IMR-90 (cell line): ENCODE results near the gene FAT2. TPM values are rescaled to one million over a fixed set of nuclear protein-coding genes. Genes with fewer than 3 reads are reported as not detected.

ENCODE experiments used
- ATAC-seq: fragments of 200-7000 bp; cut with Tn5 transposase; 2 replicates; pipeline ENCODE4 v1.9.1; 2020; ENCODE audit warnings: low read depth, mild to moderate bottlenecking, moderate library complexity
- BruUV-seq: library from RNA; stranded (reverse); fragments of 400-500 nt; replicated peaks from 2 replicates; lab custom pipeline; 2021; lab: Mats Ljungman, UMichigan
- CTCF ChIA-PET: fragments of 300-600 bp; formaldehyde crosslinking; extraction: SDS; loops from one replicate; lab custom pipeline; 2021; ENCODE audit warnings: antibody characterized with exemption; lab: Yijun Ruan, JAX
- POLR2A ChIA-PET: fragments of 300-600 bp; sonication (Branson Sonifier 250); formaldehyde crosslinking; loops from one replicate; lab custom pipeline; 2022; ENCODE audit warnings: antibody characterized with exemption; ENCODE audit not compliant: unreplicated experiment; lab: Charles Lee
- DNase-seq: peaks from one replicate; pipeline ENCODE4 v3.0.0; 2013
- H2AFZ ChIP-seq: replicated peaks from 2 replicates; pipeline ENCODE3; 2013; ENCODE audit warnings: low read length, mild to moderate bottlenecking; ENCODE audit not compliant: poor library complexity
- H2AK5ac ChIP-seq: 2 replicates; pipeline ENCODE4 v1.6.1; 2013; ENCODE audit warnings: low read depth, low read length, inconsistent platforms
- H2AK9ac ChIP-seq: replicated peaks from 2 replicates; pipeline ENCODE3; 2013; ENCODE audit warnings: mild to moderate bottlenecking, low read depth, low read length, moderate library complexity; ENCODE audit not compliant: poor library complexity
- H2BK120ac ChIP-seq: 2 replicates; pipeline ENCODE4 v1.6.1; 2013; ENCODE audit warnings: low read depth, low read length, inconsistent platforms
- H2BK15ac ChIP-seq: 3 replicates; pipeline ENCODE4 v1.6.1; 2013; ENCODE audit warnings: low read depth, low read length, inconsistent platforms
- H2BK20ac ChIP-seq: 2 replicates; pipeline ENCODE4 v1.6.1; 2013; ENCODE audit warnings: low read depth, mild to moderate bottlenecking, inconsistent platforms, low read length, moderate library complexity
- H2BK5ac ChIP-seq: 2 replicates; pipeline ENCODE4 v1.6.1; 2013; ENCODE audit warnings: mild to moderate bottlenecking, low read depth, low read length, inconsistent platforms; ENCODE audit not compliant: poor library complexity, severe bottlenecking
- H3K14ac ChIP-seq: replicated peaks from 2 replicates; pipeline ENCODE4 v1.6.1; 2013; ENCODE audit warnings: low read depth, low read length, inconsistent platforms
- H3K18ac ChIP-seq: 2 replicates; pipeline ENCODE4 v1.6.1; 2013; ENCODE audit warnings: low read depth, low read length, control low read depth
- H3K23ac ChIP-seq: 2 replicates; pipeline ENCODE4 v1.6.1; 2013; ENCODE audit warnings: low read depth, low read length, inconsistent platforms
- H3K27ac ChIP-seq: 2 replicates; pipeline ENCODE4 v1.5.1; 2013; ENCODE audit warnings: mild to moderate bottlenecking, control low read depth, low read length; ENCODE audit not compliant: insufficient read depth
- H3K27me3 ChIP-seq: 2 replicates; pipeline ENCODE4 v1.6.1; 2013; ENCODE audit warnings: low read length; ENCODE audit not compliant: control insufficient read depth, insufficient read depth
- H3K36me3 ChIP-seq: 2 replicates; pipeline ENCODE4 v1.6.1; 2013; ENCODE audit warnings: low read length, mixed read lengths; ENCODE audit not compliant: control insufficient read depth, insufficient read depth
- H3K4ac ChIP-seq: 2 replicates; pipeline ENCODE4 v1.6.1; 2013; ENCODE audit warnings: low read depth, low read length, inconsistent platforms
- H3K4me1 ChIP-seq: 2 replicates; pipeline ENCODE4 v1.6.1; 2013; ENCODE audit warnings: low read length, mixed read lengths; ENCODE audit not compliant: control insufficient read depth, insufficient read depth
- H3K4me2 ChIP-seq: 2 replicates; pipeline ENCODE4 v1.6.1; 2013; ENCODE audit warnings: low read depth, mild to moderate bottlenecking, control low read depth, low read length, moderate library complexity
- H3K4me3 ChIP-seq: 2 replicates; pipeline ENCODE4 v1.5.1; 2013; ENCODE audit warnings: low read depth, mild to moderate bottlenecking, control low read depth, low read length, moderate library complexity; ENCODE audit not compliant: insufficient read depth
- H3K56ac ChIP-seq: 2 replicates; pipeline ENCODE4 v1.6.1; 2013; ENCODE audit warnings: low read length, inconsistent platforms; ENCODE audit not compliant: insufficient read depth; ENCODE audit errors: extremely low read depth
- H3K79me1 ChIP-seq, 2 experiments: 2 replicates each; pipeline ENCODE4 v1.6.1; 2013; ENCODE audit warnings: low read length in 2 of 2, inconsistent platforms in 1 of 2, low read depth in 1 of 2
- H3K9ac ChIP-seq: 2 replicates; pipeline ENCODE4 v1.6.1; 2013; ENCODE audit warnings: low read depth, low read length, control low read depth
- H3K9me1 ChIP-seq: 2 replicates; pipeline ENCODE4 v1.6.1; 2013; ENCODE audit warnings: low read length, inconsistent platforms; ENCODE audit not compliant: insufficient read depth
- H3K9me3 ChIP-seq: 2 replicates; pipeline ENCODE4 v1.6.1; 2013; ENCODE audit warnings: low read length; ENCODE audit not compliant: control insufficient read depth, insufficient read depth
- H4K20me1 ChIP-seq: 2 replicates; pipeline ENCODE4 v1.6.1; 2013; ENCODE audit warnings: low read length, inconsistent platforms; ENCODE audit not compliant: insufficient read depth
- H4K5ac ChIP-seq: 2 replicates; pipeline ENCODE4 v1.6.1; 2013; ENCODE audit warnings: mild to moderate bottlenecking, low read depth, low read length, control low read depth
- H4K8ac ChIP-seq, 2 experiments: 2 replicates each; pipeline ENCODE4 v1.6.1; 2013; ENCODE audit warnings: low read depth in 2 of 2, low read length in 2 of 2, control low read depth in 1 of 2, inconsistent platforms in 1 of 2
- H4K91ac ChIP-seq: 2 replicates; pipeline ENCODE4 v1.6.1; 2013; ENCODE audit warnings: low read depth, low read length, inconsistent platforms; ENCODE audit not compliant: insufficient read depth
- RAD21 ChIP-seq: IDR thresholded peaks from 2 replicates; pipeline ENCODE4 v1.6.1; 2012; ENCODE audit warnings: low read length, improper control_type of control experiment
- WGBS, 2 experiments: methylation state at CpG; one replicate each; pipeline versions ENCODE4 v1.1.5 to v1.1.7; 2013; ENCODE audit warnings: missing lambda C conversion rate in 2 of 2; ENCODE audit not compliant: insufficient read length in 1 of 2; ENCODE audit errors: extremely low coverage in 2 of 2; 5-methylcytosine and 5-hydroxymethylcytosine counted together
- dilution Hi-C: fragments of 300-500 bp; cut with HindIII; formaldehyde crosslinking; loops from one replicate; pipeline ENCODE4 v1.14.3; 2018; ENCODE audit warnings: low sequenced_read_pairs; ENCODE audit not compliant: unreplicated experiment
- in situ Hi-C: fragments of 300-500 bp; cut with MboI; formaldehyde crosslinking; loops from 3 replicates; pipeline ENCODE4 v1.14.3; 2019; ENCODE audit warnings: low sequenced_read_pairs, inconsistent platforms, mixed read lengths
- intact Hi-C: fragments of 100-400 bp; cut with micrococcal nuclease; formaldehyde crosslinking; loops from 2 replicates; pipeline ENCODE4 v1.10.0; 2022
- polyA plus RNA-seq, 3 experiments: library from polyadenylated mRNA; depleted of rRNA; stranded (reverse); fragments of >200 nt; gene quantifications; 2 replicates each; pipeline ENCODE4 v1.2.3, GENCODE V29; 2012; ENCODE audit warnings: low replicate concordance in 1 of 3
- total RNA-seq: library from RNA; depleted of rRNA; stranded (reverse); fragments of >200 nt; gene quantifications from 2 replicates; pipeline ENCODE4 v1.2.3, GENCODE V29; 2012

FAT2 gene
- total and polyA plus RNA-seq, 2 of the 4 experiments (the other 2 are of a cell fraction) = under 0.01 to 0.03 TPM

DNA sequence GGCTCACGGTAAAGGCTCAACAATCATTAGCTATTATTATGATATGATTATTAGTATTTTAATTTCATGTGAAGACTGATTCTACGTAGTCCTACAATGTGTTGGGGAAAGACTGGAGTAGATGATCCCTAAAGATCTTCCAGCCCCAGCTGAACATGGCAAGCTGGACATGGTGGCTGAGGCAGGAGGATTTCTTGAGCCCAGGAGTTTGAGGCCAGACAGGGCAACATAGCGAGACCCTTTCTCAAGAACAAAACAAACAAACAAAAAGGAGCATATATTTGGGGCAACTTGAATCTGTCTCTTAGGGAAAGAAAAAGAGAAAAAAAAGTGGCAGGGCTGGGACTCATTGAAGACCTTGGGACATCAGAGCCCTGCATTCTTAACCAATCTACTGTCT, 16.2 kb upstream of the FAT2 start:
- in situ Hi-C loops (no loop called here), intact Hi-C loops (no loop called here), dilution Hi-C loops (no loop called here)
- Histone ChIP-seq H3K23ac (no peak overlapping the region), H3K9me3 (no peaks in the 10 kb centered on the region), H3K27ac (no peak overlapping the region), H3K36me3 (no peaks in the 10 kb centered on the region), H3K4ac (no peak overlapping the region), H4K5ac (no peak overlapping the region), H3K4me2 (no peak overlapping the region), H4K8ac (no peak overlapping the region), H4K20me1 (no peaks in the 10 kb centered on the region), H3K9ac (no peak overlapping the region), H2AK5ac (no peak overlapping the region), H2BK20ac (no peak overlapping the region), H2BK120ac (no peak overlapping the region), H3K79me1 (no peaks in the 10 kb centered on the region), H2AK9ac (no peak overlapping the region), H2BK5ac (no peak overlapping the region), H2BK15ac (no peak overlapping the region), H2AFZ (no peak overlapping the region), H3K9me1 (no peaks in the 10 kb centered on the region), H3K14ac (no peak overlapping the region), H3K56ac (no peak overlapping the region), H3K27me3 (peaks cover 4% of the 10 kb centered on the region), H3K4me1 (no peaks in the 10 kb centered on the region), H3K4me3 (no peak overlapping the region), H3K18ac (no peak overlapping the region), H4K91ac (no peak overlapping the region)
- no peak for TF ChIP-seq RAD21
- DNase-seq (no peak), ATAC-seq (no peak)
- CTCF ChIA-PET = no interaction called here
- no TSS peak for BruUV-seq
- WGBS, 2 experiments = no CpG with 5 or more reads among the region's 3 CpGs
- POLR2A ChIA-PET = no interaction called here
